Fibroblast of pulmonary artery (primary cell): ENCODE measurements around the gene LRRC51.
A peak's percentile ranks its signal among the peaks of the same experiment; 100 is the strongest.

Experiments used
- DNase-seq: peaks from one replicate; pipeline ENCODE4 v3.0.0-alpha.2; 2010; ENCODE audit warnings: low read depth
- H3K4me3 ChIP-seq: replicated peaks from 2 replicates; pipeline ENCODE4 v1.5.1; 2011; ENCODE audit warnings: low read depth, mild to moderate bottlenecking, control low read depth, low read length, moderate library complexity
- CTCF ChIP-seq: IDR thresholded peaks from 2 replicates; pipeline ENCODE4 v1.5.1; 2011; ENCODE audit warnings: mild to moderate bottlenecking, control low read depth, low read length, inconsistent platforms; ENCODE audit errors: missing control alignments

The LRRC51 gene

GRCh38 chr11:72083414-72083813 lies 2.8 kb downstream of the LRRC51 start:
- no peak for TF ChIP-seq CTCF
- DNase-seq, result no peak
- H3K4me3 ChIP-seq, result no peak overlapping the region

- H3K4me3 ChIP-seq, result no peak overlapping the region
- DNase-seq, result no peak
- TF ChIP-seq CTCF, result no peak
Measured at GRCh38 chr11:72084076-72084475, 3.4 kb downstream of the LRRC51 start.

- no peak for TF ChIP-seq CTCF
Measured at GRCh38 chr11:72084965-72085364, 4.3 kb downstream of the LRRC51 start.

GRCh38 chr11:72085621-72086351 lies 5.1 kb downstream of the LRRC51 start:
- no peak overlapping the region for H3K4me3 ChIP-seq
- no peak for DNase-seq

More at GRCh38 chr11:72084965-72085364, 4.3 kb downstream of the LRRC51 start:
- H3K4me3 ChIP-seq, result no peak overlapping the region
- DNase-seq, result no peak

GRCh38 chr11:72088076-72088808 lies 7.6 kb downstream of the LRRC51 start:
- no peak overlapping the region for H3K4me3 ChIP-seq
- no peak for TF ChIP-seq CTCF
- no peak for DNase-seq

More at GRCh38 chr11:72085621-72086351, 5.1 kb downstream of the LRRC51 start:
- no peak for TF ChIP-seq CTCF

GRCh38 chr11:72091292-72091691 lies 10.6 kb downstream of the LRRC51 start:
- H3K4me3 ChIP-seq, result no peak overlapping the region
- DNase-seq, result peak; percentile 72
- TF ChIP-seq CTCF, result peak; percentile 91
